HG02852 (cell line): ENCODE results near the gene BARHL2.

Experiments
- ATAC-seq: cut with Tn5 transposase; IDR thresholded peaks from one replicate; pipeline ENCODE4 v1.9.1; 2021; ENCODE audit warnings: mild to moderate bottlenecking, moderate library complexity; ENCODE audit not compliant: unreplicated experiment

Gene BARHL2

DNA sequence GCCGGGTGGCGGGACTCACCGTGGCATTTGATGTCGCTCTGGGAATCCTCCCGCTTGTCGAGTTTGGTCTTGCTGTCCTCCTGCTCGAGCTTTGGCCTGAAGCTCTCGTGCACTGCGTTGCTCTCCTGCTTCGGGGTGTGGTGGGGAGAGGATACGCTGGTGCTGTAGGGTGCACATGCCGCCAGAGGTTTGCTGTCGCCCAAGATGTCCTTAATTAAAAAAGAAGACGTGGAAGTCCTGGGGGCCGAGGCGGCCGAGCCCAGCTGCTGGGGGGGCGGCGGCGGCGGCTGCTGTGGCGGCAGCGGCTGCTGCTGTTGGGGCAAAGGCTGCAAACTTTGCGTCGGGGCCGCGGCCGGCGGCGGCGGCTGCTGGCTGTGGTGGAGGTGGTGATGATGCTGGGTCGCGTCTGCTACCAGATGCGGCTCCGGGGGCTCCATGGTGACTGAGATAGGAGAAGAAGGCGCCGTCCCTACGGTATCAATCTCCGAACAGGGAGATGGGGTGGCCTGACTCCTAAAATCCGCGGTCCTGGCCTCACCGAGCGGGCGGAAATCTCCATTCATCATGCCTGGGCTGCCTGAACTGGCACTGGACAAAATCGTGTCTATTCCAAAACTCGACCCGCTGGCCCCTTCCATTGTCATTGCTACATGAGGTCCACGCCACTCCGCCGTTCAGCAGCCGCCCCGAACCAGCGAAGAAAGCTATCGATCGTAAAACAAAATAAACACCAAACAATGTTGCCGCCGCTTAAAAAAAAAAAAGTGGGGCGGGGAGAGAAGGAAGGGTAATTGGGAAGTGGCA, at the start of gene BARHL2:
BARHL2 (minus strand) TSS at position 751 of the 804 bp plus-strand sequence; CDS start at position 644, 107 bp downstream.
- no peak for ATAC-seq

DNA sequence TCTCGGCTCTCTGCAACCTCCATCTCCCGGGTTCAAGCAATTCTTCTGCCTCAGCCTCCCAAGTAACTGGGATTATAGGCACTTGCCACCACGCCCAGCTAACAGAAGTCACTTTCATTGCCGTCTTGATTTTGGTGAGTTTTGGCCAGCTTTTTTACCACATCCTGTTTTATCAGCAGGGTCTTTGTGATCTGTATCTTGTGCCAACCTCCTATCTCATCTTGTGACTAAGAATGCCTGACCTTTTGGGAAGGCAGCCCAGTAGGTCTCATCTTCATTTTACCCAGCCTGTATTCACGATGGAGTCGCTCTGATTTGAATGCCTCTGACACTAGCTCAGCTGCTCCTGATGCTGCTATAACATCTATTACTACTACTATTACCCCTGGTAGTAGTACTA, 46.8 kb upstream of the BARHL2 start:
- no peak for ATAC-seq

DNA sequence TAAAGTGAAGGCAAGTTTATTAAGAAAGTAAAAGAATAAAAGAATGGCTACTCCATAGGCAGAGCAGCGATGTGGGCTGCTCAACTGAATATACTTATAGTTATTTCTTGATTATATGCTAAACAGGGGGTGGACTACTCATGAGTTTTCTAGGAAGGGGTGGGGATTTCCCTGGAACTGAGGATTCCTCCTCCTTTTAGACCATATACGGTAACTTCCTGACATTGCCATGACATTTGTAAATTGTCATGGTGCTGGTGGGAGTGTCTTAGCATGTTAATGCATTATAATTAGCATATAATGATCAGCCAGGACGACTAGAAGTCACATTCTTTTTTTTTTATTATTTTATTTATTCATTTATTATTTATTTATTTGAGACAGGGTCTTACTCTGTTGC, 46.4 kb upstream of the BARHL2 start:
- ATAC-seq: no peak

DNA sequence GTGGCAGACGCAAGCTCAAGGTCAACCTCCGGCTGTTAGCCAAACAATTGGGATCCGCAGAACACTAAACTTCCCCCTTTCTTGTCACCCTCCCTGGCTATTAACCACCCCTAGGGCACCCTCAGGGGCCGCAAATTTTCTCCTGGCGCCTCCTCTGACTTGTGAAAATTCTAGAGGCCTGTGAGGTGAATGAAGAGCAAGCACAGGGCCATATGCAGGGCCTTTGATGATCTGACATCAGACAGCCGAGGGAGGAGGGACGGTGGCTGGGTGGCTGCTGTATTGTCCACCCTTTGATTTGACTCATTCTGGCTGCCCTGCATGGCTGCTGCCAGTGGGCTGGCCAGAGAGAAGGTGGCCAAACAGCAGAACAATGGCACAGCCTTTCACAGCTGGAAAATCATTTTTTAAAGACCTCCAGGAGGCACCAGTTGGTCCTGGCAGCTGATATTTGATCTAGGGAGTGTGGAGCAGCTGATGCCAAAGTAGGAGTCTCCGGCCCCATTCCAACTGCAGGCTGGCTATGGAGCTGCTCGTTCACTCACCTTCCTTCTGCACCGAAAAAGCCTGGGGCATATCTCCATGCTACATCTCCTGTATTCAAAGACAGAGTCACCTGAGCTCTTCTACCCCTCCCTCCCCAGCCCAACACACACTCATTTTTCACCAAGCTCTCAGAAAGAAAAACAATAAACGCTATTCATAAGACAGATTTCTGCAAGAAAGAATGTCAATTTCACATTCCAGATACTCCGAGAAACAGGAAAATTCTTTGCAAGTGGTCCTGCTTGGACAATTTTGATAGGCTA, 44.9 kb upstream of the BARHL2 start:
- ATAC-seq: no peak

DNA sequence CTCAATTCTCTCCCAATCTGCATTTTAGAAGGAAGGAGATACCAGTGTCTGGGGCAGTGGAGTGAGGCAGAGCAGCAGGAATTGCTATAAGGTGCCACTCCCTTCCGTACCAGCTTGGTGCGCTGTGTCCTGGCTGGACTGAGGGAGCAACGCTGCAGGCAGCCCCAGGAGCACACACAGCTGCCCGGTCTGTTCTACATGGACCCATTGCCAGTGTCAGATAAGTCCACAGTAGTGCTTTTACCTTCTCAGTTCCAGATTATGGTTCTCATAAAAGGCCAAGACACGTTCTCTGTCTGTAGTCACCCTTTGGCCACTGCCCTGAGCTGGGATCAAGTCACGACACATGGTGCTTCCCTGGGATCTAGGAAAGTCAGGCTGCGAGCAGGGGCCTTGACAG, 44.1 kb upstream of the BARHL2 start:
- no peak for ATAC-seq

DNA sequence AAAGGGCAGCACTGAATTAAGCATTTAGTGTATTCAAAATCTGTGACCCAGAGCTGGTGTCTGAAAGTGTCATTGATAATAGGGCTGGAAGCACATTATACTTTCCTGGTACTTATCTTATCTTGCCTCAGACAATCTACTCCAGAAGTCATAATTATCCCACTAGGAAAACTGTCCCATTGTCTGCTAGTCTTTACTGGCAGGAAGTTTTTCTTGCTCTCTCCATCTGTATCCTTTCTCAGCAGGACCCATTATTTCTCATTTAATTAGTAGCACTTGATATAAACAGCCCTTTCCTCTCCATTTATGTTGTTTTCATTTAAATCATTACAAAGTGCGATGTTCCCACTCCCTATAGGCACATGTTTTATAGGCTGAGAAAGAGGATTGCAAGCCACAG, 36.5 kb upstream of the BARHL2 start:
- no peak for ATAC-seq

GRCh38 chr1:90748668-90749067, 31.6 kb upstream of the BARHL2 start:
- ATAC-seq: no peak

DNA sequence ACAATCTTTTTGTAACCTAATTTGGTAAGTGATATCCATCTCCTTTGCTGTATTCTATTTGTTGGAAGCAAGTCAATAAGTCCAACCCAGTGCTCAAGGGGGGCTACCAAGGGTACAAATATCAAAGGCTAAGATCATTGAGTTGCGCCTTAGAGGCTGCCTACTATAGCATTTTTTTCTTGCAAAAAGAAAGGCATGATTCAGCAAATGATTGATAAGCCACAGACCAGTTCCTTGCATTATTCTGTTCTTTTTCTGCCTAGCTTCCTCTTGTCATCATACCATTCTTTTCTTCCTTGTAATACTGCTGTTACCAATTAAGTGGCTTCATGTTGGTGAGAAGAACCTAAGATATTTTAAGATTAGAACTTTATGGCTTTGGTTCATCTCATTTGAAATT, 29.8 kb upstream of the BARHL2 start:
- no peak for ATAC-seq

- no peak for ATAC-seq
Measured at GRCh38 chr1:90745972-90746371, 28.9 kb upstream of the BARHL2 start.

DNA sequence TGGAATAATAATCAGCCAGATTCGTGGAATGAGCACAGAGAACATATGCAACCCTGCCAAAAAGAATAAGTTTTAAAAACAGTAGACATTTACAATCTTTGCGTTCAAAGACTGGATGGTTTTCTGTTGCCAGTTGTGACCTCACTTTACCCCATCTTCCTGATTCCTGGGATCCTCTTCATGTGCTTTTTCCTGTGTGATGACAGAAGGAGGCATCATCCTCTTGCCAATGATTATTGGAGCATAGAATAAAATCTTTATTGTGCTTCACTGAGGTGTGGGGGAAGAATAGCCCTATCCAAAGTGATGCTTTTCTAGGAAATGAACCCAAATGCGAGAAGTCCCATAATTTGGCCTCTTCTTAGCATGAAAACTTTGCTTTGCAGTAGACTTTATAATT, 15.0 kb upstream of the BARHL2 start:
- ATAC-seq: no peak

DNA sequence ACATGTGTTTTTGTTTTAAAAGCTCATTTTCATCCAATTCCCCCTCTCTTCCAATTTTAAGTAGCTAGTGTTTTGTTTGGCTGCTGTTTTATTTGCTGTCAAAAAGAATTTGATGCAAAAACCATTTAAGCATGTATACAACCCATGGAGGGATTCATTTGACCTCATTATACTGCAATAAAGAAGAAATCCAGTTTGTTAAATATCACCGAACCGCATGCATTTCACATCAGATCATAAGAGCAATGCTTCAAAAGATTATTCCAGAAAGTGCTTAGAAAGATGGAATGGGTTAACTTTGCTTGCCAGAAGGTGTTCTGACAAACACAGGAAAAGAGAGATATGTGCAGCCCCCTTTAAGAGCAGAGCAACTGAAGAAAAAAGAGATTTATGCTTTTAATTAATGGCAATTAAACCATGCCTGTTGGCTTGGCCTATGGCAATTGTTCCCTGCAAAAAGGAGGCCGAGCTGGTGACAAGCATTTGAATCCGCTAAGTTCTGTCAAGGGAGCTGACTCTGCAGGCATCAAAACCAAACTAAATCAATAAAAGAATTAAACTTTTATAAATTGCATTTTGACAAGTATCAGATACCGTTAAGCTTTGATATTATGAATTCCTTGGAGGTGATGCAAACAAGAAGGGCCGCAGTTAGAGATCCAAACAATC, 14.4 kb upstream of the BARHL2 start:
- ATAC-seq: no peak

DNA sequence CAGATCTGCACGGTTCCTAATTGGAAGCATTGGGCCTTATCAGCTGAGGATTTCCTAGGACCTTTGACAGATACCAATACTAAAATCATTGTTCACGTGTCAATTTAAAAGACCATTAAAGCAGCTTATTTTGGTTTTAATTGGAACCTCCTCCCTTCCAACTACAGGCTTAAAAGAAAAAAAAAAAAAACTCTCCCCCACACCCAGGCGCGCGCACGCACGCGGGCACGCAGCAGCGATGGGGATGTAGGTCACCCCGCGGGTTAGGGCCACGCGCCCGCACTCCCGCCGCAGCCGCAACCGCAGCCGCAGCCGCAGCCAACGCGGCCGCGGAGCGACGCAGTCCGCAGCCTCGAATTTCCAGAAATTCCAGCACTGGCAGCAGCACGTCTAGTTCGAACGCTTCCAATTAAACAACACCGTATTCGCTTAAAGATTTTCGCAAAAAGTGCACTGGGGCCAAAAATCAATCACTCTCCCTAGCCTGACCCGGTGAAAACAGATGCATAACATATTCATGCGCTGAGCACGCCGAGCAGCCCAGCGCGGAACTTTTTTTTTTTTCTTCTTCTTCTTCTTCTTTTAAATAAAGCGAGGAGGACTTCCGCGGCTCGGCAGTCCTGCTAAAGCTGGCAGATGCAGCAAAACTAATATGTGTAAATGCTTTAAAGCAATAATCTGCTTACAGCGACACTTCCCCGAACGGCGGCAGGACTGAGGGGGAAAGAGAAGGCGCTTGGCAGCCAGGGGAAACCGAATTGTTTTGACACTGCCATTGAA, 13.3 kb upstream of the BARHL2 start:
- no peak for ATAC-seq

DNA sequence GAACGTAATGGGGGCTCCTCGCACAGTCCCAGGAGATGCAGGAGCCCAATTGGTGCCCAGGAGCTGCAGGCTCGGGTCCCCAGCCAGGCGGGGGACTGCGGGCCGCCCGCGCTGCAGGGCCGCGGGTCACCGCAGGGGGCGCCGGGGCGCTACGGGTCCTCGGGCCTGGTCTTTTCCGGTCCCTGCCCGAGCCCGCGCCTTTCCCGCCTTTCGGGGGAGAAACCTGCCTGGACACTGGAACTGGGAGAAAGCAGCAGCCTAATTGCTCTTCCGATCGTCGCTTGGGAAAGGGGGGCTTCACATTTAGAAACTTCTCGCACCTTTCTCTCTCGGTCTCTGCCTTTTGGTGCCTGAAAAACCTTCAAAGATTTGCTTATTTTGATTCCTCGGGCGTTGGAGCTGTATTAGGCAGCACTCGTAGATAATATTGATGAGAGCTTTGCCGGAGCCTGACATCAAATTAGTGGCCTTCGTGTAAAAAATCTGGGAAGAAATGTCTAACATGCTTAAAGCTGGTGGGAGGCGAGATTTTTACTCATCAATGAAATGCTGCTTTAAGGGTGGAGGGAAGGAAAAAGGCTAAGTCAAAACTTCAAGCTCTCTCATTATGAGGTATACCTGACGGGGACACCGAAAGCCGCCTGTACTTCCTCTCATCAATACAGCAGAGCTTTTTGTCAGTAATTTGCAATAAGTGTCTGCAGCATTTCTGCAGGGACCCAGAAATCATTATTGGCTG, 12.6 kb upstream of the BARHL2 start:
- ATAC-seq: no peak

GRCh38 chr1:90728502-90729287, 11.6 kb upstream of the BARHL2 start:
- ATAC-seq: no peak

DNA sequence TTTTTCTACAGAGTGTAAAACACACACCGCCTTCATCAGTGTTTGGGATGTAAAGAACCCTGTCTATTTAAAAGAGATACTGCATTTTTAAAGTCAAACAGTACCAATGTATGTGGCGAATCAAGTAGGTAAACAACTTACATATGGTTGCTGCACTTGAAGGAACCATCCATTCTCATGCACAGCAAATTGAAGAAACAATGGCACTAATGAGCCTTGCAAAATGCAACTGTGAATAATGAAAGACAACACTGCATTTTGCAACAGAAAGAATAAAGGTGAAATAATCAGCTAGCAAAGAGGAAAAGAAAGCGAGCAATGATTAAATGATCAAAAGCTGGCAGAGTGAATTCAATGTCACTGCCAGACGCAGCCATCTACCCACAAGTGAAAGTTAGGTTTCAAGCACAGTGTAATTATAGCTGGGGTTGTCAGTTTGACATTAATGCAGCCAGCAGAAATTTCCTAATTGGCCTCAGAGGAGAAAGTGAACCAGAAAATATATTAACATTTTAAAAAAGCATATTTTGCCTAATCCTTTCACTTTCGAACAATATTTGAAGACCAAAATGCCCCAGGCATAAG, 10.9 kb upstream of the BARHL2 start:
- ATAC-seq: no peak

DNA sequence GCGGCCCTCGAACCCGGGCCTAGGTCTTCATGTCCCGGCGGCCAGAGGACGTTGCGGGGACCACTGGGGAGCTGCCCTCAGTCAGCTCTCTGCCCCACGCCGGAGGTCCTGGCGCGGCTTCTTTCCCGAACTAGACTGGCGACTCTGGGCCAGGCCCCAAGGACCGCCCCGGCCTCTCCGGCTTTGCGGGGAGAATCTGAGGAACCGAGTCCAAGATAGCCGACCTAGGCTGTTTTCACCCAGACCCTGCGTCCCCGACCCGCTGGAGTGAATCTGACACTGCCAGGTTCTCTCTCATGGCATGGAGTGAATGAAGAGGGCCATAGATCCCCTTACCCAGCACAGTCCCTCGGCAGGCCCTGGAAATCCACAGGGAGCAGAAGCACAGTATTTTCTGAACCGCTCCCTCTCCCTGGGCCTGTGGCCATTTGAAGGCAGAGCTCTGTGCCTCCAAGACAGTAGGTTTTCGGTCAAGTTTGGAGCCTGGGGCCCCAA, 9.9 kb upstream of the BARHL2 start:
- ATAC-seq: no peak

GRCh38 chr1:90726425-90726985, 9.4 kb upstream of the BARHL2 start:
- ATAC-seq: no peak

DNA sequence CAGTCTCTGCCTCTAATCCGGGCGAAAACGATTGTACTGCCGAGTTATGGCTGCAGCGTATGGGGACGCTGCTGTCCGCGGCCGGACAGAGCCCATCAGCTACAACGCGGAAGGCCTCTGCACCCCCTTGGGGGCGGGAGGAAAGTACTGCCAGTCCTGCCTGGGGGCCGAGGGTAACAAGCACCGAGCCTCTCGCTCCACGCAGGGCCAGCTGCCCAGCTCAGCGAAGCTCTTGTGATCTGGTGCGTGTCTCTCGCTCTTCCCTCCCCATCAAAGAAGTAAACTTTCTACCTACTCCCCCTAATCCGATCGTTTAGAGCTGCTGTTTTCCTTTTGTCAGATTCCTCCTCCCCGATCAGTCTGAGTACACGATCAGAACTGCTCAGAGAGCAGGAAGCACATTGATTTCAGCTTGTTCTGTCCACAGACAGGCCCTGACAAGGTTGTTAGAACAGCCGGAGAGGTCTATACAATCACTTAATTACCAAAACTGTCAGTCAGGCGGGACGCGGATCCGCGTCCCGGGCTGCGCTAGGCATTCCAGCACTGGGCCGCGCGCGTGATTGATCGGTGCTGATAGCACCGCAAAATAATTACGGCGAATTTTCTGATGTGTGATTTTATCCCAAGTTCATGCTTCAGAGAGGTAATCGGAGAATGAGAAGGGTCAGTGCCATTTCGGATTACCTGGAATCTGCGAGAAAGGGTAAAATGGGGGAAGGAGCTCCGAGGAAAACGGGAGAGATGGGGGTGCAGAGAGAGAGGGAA, 8.7 kb upstream of the BARHL2 start:
- ATAC-seq: no peak
